Panc1 (cell line): ENCODE results near the gene GPC6. TPM values are rescaled to one million over a fixed set of nuclear protein-coding genes. Genes with fewer than 3 reads are reported as not detected.

Source experiments
- ATAC-seq: fragments of 200-7000 bp; cut with Tn5 transposase; 2 replicates; pipeline ENCODE4 v1.9.1; 2020; ENCODE audit warnings: mild to moderate bottlenecking, moderate library complexity
- BruUV-seq: library from RNA; stranded (reverse); fragments of 400-500 nt; replicated peaks from 2 replicates; lab custom pipeline; 2021; lab: Mats Ljungman, UMichigan
- CTCF ChIA-PET: fragments of 300-600 bp; sonication (Branson Sonifier 250); formaldehyde crosslinking; loops from one replicate; lab custom pipeline; 2022; ENCODE audit warnings: antibody characterized with exemption; lab: Charles Lee
- POLR2A ChIA-PET: fragments of 300-600 bp; sonication (Branson Sonifier 250); formaldehyde crosslinking; loops from one replicate; lab custom pipeline; 2022; ENCODE audit warnings: antibody characterized with exemption; lab: Charles Lee
- DNase-seq: peaks from one replicate; pipeline ENCODE4 v3.0.0-alpha.2; 2010; ENCODE audit warnings: low read depth, low spot score
- H3K27ac ChIP-seq: 2 replicates; pipeline ENCODE4 v1.5.1; 2011; ENCODE audit warnings: mild to moderate bottlenecking, low read length, inconsistent platforms
- H3K27me3 ChIP-seq: fragments of 200-500 bp; sonication (Bioruptor generic); 2 replicates; pipeline ENCODE4 v1.6.0; 2014; ENCODE audit warnings: low read length, inconsistent platforms; ENCODE audit not compliant: control insufficient read depth, insufficient read depth
- H3K36me3 ChIP-seq: fragments of 200-500 bp; sonication (Bioruptor generic); 2 replicates; pipeline ENCODE4 v1.5.1; 2014; ENCODE audit warnings: inconsistent platforms, mild to moderate bottlenecking, low read length, moderate library complexity; ENCODE audit not compliant: control insufficient read depth, insufficient read depth
- H3K4me1 ChIP-seq: 2 replicates; pipeline ENCODE4 v1.5.1; 2011; ENCODE audit warnings: inconsistent platforms, mild to moderate bottlenecking, low read length, moderate library complexity; ENCODE audit not compliant: control insufficient read depth, insufficient read depth
- H3K4me3 ChIP-seq, 2 experiments: 2 replicates each; pipeline ENCODE4 v1.5.1; 2011 to 2012; ENCODE audit warnings: low read depth in 2 of 2, low read length in 2 of 2, mild to moderate bottlenecking in 2 of 2, inconsistent platforms in 1 of 2, moderate library complexity in 1 of 2
- H3K9me3 ChIP-seq: fragments of 200-500 bp; sonication (Bioruptor generic); 2 replicates; pipeline ENCODE4 v1.5.1; 2014; ENCODE audit warnings: low read depth, mild to moderate bottlenecking, inconsistent platforms, low read length, moderate library complexity; ENCODE audit not compliant: control insufficient read depth, insufficient read depth
- POLR2AphosphoS5 ChIP-seq: IDR thresholded peaks from 2 replicates; pipeline ENCODE4 v1.6.1; 2012; ENCODE audit warnings: mild to moderate bottlenecking, low read depth, low read length, moderate library complexity
- SIN3A ChIP-seq: IDR thresholded peaks from 2 replicates; pipeline ENCODE4 v1.6.1; 2012; ENCODE audit warnings: low read depth, mild to moderate bottlenecking, low read length, moderate library complexity, borderline replicate concordance; ENCODE audit not compliant: insufficient read depth
- TCF7L2 ChIP-seq: IDR thresholded peaks from 2 replicates; pipeline ENCODE4 v1.6.1; 2011; ENCODE audit warnings: mild to moderate bottlenecking, low read depth, low read length, inconsistent platforms
- in situ Hi-C: cut with HindIII; loops from 2 replicates; pipeline ENCODE4 v1.10.0; 2016; ENCODE audit warnings: low sequenced_read_pairs, low pct_unique_long_range_greater_than_20kb
- intact Hi-C: fragments of 100-400 bp; cut with micrococcal nuclease; formaldehyde crosslinking; loops from one replicate; pipeline ENCODE4 v1.10.0; 2022; ENCODE audit not compliant: unreplicated experiment
- total RNA-seq: library from RNA; stranded (reverse); gene quantifications from one replicate; pipeline ENCODE4 v1.2.1, GENCODE V29; 2021; ENCODE audit not compliant: unreplicated experiment
- TF ChIP-seq, protein P1 (sequence below), 2 experiments: IDR thresholded peaks; 2 replicates each; pipeline ENCODE4 v1.6.1; 2011 to 2012; ENCODE audit warnings: low read depth in 2 of 2, control low read depth in 1 of 2, low read length in 1 of 2, mild to moderate bottlenecking in 1 of 2, moderate library complexity in 1 of 2; ENCODE audit not compliant: insufficient read depth in 1 of 2
- TF ChIP-seq, protein P2 (sequence below): fragments of 450-650 bp; IDR thresholded peaks from 2 replicates; pipeline ENCODE4 v1.5.1; 2017; ENCODE audit warnings: mild to moderate bottlenecking

The GPC6 gene
- total RNA-seq, 1 experiment from 2014 or later, result 4.8 TPM

- Histone ChIP-seq H3K27ac (no peak overlapping the region), H3K36me3 (no peaks in the 10 kb centered on the region), H3K27me3 (no peaks in the 10 kb centered on the region), H3K9me3 (no peaks in the 10 kb centered on the region), H3K4me3 (no peak overlapping the region), H3K4me1 (no peaks in the 10 kb centered on the region)
- ChIA-PET POLR2A (no interaction called here), CTCF (no interaction called here)
- no peak for DNase-seq
- ATAC-seq, result no peak
- no peak for TF ChIP-seq POLR2AphosphoS5
- no peak for TF ChIP-seq TCF7L2
- TF ChIP-seq, protein P1, sequence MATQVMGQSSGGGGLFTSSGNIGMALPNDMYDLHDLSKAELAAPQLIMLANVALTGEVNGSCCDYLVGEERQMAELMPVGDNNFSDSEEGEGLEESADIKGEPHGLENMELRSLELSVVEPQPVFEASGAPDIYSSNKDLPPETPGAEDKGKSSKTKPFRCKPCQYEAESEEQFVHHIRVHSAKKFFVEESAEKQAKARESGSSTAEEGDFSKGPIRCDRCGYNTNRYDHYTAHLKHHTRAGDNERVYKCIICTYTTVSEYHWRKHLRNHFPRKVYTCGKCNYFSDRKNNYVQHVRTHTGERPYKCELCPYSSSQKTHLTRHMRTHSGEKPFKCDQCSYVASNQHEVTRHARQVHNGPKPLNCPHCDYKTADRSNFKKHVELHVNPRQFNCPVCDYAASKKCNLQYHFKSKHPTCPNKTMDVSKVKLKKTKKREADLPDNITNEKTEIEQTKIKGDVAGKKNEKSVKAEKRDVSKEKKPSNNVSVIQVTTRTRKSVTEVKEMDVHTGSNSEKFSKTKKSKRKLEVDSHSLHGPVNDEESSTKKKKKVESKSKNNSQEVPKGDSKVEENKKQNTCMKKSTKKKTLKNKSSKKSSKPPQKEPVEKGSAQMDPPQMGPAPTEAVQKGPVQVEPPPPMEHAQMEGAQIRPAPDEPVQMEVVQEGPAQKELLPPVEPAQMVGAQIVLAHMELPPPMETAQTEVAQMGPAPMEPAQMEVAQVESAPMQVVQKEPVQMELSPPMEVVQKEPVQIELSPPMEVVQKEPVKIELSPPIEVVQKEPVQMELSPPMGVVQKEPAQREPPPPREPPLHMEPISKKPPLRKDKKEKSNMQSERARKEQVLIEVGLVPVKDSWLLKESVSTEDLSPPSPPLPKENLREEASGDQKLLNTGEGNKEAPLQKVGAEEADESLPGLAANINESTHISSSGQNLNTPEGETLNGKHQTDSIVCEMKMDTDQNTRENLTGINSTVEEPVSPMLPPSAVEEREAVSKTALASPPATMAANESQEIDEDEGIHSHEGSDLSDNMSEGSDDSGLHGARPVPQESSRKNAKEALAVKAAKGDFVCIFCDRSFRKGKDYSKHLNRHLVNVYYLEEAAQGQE (IDR thresholded peaks at IDR 0.05; ENCODE audit: insufficient read depth in 1 of 2, low read depth in 2 of 2, low read length in 1 of 2), result no peak
- TF ChIP-seq, protein P2, sequence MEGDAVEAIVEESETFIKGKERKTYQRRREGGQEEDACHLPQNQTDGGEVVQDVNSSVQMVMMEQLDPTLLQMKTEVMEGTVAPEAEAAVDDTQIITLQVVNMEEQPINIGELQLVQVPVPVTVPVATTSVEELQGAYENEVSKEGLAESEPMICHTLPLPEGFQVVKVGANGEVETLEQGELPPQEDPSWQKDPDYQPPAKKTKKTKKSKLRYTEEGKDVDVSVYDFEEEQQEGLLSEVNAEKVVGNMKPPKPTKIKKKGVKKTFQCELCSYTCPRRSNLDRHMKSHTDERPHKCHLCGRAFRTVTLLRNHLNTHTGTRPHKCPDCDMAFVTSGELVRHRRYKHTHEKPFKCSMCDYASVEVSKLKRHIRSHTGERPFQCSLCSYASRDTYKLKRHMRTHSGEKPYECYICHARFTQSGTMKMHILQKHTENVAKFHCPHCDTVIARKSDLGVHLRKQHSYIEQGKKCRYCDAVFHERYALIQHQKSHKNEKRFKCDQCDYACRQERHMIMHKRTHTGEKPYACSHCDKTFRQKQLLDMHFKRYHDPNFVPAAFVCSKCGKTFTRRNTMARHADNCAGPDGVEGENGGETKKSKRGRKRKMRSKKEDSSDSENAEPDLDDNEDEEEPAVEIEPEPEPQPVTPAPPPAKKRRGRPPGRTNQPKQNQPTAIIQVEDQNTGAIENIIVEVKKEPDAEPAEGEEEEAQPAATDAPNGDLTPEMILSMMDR, result no peak
- no peak for TF ChIP-seq SIN3A
- intact Hi-C loops, result no loop called here
- BruUV-seq, result no TSS peak
- in situ Hi-C loops, result no loop called here
Observed at GRCh38 chr13:94145966-94146365, 919.4 kb downstream of the GPC6 start.

DNA sequence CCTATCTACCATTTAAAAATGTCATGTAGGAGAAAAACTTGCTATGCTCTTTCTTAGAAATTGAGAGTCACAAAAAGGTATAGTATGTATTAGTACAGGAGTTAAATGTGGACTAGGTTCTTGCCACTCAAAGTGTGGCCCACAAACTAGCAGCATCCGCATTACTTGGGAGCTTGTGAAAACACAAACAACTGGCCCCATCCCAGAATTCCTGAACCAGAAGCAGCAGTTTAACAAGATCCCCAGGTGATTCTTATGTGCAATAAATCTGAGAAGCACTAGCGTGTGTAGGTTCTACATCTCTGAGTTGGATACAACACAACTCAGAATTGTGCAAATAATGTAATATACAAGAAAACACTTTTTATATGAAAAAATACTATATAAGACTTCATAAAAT lies 927.0 kb downstream of the GPC6 start:
- Histone ChIP-seq H3K27me3 (no peaks in the 10 kb centered on the region), H3K36me3 (no peaks in the 10 kb centered on the region), H3K4me1 (no peaks in the 10 kb centered on the region), H3K9me3 (no peaks in the 10 kb centered on the region), H3K4me3 (no peak overlapping the region), H3K27ac (no peak overlapping the region)
- ChIA-PET CTCF (no interaction called here), POLR2A (no interaction called here)
- no peak for DNase-seq
- no peak for ATAC-seq
- intact Hi-C loops, result no loop called here
- TF ChIP-seq TCF7L2 (no peak), SIN3A (no peak), POLR2AphosphoS5 (no peak)
- TF ChIP-seq, protein P2, result no peak
- TF ChIP-seq, protein P1 (IDR thresholded peaks at IDR 0.05; ENCODE audit: insufficient read depth in 1 of 2, low read depth in 2 of 2, low read length in 1 of 2), result no peak
- in situ Hi-C loops, result no loop called here
- BruUV-seq, result no TSS peak
